Measurements from ENCODE around the gene ADGRL2.

The ADGRL2 gene

DNA sequence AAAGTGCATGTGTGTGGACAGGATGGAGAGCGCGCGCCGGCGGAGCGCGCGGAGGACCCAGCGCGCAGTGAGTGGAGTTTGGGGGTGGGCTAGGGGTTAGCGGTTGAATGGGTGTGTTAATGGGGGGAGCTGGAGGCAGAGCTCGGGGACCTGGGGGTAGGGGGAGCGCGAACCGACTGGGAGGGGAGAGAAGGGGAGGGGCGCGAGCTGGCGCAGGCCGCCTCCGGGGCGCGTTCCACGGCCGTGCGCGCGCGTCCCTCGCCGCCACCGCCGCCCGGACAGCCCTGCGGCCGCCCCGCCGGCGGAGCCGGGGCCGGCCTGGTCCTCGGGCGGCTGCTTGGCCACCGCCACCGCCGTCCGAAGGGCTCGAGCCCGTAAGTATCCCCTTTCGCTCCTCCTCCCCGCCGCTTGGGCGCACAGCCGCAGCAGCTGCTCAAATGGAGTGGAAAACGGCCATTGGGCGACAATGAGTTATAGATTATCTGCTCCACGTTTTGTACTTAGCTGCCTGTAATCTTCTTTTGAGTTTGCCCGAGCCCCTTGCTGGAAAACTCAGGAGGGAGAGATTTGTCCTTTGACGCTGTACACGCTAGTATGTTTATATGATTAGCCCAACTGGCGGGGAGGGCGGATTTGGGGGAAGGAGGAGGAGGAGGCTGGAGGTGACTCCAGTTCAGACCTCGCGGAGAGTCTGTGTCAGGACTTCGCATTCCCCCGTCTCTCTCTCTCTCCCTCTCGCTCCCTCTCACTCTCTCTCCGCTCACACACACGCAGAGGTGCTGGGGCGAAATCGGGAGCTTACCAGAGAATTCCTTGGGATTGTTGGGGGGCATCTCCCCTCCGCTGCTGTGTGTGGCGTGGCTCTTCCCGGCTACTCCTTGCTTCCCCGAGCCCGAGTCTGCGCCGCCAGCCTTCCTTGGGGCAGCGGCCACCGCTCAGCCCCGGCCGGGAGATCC is at the start of gene ADGRL2:
ADGRL2 (plus strand) TSS at position 240 of the 956 bp plus-strand sequence. CDS start 36,051 bp downstream, outside the sequence.
- in situ Hi-C loops (cut with HindIII; ENCODE audit: low sequenced_read_pairs): no loop called here

- in situ Hi-C loops (cut with HindIII; ENCODE audit: low sequenced_read_pairs): no loop called here
These were observed 47.9 kb upstream of the ADGRL2 start for GRCh38 chr1:81752840-81753239.

- in situ Hi-C loops (cut with HindIII; ENCODE audit: low sequenced_read_pairs): no loop called here
These were observed 46.3 kb upstream of the ADGRL2 start for GRCh38 chr1:81754424-81754823.

GRCh38 chr1:81756872-81757271 is 43.9 kb upstream of the ADGRL2 start:
- in situ Hi-C loops (cut with HindIII; ENCODE audit: low sequenced_read_pairs): no loop called here

- in situ Hi-C loops (cut with HindIII; ENCODE audit: low sequenced_read_pairs): no loop called here
These were observed 43.2 kb upstream of the ADGRL2 start for GRCh38 chr1:81757398-81758020.

GRCh38 chr1:81758181-81758580 is 42.6 kb upstream of the ADGRL2 start:
- in situ Hi-C loops (cut with HindIII; ENCODE audit: low sequenced_read_pairs): no loop called here

DNA sequence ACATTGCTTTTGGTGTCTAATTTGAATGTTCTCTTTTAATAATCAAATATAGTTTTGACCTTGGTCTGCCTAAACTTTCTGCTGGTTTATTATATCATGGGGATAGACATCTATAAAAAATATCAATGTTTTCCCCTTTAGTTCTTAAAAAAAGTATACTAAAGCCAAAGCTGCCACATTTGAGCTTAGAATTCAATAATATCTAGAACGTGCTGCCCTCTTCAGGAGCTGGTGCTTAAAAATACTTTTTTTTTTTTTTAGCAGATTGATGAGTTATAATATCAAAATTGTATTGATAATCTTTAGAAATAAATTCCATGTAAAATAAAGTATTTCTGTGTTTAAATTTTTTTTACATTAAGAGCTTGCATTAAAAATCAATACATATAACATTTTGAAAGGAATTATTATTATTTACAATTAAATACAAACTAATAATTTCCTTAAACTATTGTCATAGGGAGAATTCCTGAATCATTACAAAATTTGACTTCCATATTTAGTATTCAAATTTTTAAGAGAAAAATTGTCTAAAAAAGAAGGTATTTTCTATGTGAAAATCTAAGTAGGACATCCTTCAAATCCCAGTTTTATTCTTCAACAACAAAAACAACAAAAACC is 40.1 kb upstream of the ADGRL2 start:
- in situ Hi-C loops (cut with HindIII; ENCODE audit: low sequenced_read_pairs): no loop called here

GRCh38 chr1:81775510-81775909 is 25.2 kb upstream of the ADGRL2 start:
- in situ Hi-C loops (cut with HindIII; ENCODE audit: low sequenced_read_pairs): no loop called here

- in situ Hi-C loops (cut with HindIII; ENCODE audit: low sequenced_read_pairs): no loop called here
These were observed 19.9 kb upstream of the ADGRL2 start for GRCh38 chr1:81780705-81781454.

- in situ Hi-C loops (cut with HindIII; ENCODE audit: low sequenced_read_pairs): no loop called here
These were observed 19.0 kb upstream of the ADGRL2 start for GRCh38 chr1:81781749-81782148.

DNA sequence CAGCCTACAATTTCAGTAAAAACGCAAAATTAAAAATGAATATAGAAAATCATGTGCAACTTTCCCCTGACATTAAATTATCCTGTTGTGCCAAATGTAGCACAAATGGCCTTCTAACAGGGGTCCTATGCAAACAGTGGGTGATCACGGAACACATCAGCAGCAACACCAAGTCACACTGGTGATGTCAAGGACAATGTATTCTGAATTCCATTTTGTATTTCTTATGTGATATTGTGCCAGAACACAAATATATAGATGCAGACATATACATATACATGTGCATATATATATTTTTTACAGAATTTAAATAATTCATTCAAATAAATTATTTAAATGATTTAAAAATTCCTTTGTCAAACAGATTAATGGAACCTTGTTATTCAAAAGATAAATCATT is 8.6 kb upstream of the ADGRL2 start:
- in situ Hi-C loops (cut with HindIII; ENCODE audit: low sequenced_read_pairs): no loop called here

DNA sequence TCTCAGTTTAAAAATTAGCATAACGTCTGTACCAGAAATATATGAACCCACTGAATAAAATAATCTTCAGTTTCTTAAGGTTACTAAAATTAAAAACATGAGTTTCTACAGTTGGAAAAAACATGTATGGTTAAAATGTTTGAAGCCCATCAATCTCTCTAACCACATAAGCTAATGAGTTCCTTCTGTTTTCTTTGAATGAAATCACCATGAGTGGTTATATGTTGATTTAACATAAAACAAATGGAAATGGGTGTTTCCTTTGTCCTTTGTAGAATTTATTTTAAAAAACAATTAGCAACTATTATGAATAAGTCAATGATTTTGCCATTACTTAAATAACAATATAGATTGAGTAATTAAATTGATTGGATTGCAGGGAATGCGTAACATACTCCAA is 3.0 kb upstream of the ADGRL2 start:
- in situ Hi-C loops (cut with HindIII; ENCODE audit: low sequenced_read_pairs): no loop called here

- in situ Hi-C loops (cut with HindIII; ENCODE audit: low sequenced_read_pairs): no loop called here
These were observed 617 bp upstream of the ADGRL2 start for GRCh38 chr1:81799939-81800694.

- in situ Hi-C loops (cut with HindIII; ENCODE audit: low sequenced_read_pairs): no loop called here
These were observed 1.1 kb downstream of the ADGRL2 start for GRCh38 chr1:81801651-81802456.

GRCh38 chr1:81802457-81802706 is 1.6 kb downstream of the ADGRL2 start:
- in situ Hi-C loops (cut with HindIII; ENCODE audit: low sequenced_read_pairs): no loop called here

GRCh38 chr1:81802707-81803430 is 2.1 kb downstream of the ADGRL2 start:
- in situ Hi-C loops (cut with HindIII; ENCODE audit: low sequenced_read_pairs): no loop called here

DNA sequence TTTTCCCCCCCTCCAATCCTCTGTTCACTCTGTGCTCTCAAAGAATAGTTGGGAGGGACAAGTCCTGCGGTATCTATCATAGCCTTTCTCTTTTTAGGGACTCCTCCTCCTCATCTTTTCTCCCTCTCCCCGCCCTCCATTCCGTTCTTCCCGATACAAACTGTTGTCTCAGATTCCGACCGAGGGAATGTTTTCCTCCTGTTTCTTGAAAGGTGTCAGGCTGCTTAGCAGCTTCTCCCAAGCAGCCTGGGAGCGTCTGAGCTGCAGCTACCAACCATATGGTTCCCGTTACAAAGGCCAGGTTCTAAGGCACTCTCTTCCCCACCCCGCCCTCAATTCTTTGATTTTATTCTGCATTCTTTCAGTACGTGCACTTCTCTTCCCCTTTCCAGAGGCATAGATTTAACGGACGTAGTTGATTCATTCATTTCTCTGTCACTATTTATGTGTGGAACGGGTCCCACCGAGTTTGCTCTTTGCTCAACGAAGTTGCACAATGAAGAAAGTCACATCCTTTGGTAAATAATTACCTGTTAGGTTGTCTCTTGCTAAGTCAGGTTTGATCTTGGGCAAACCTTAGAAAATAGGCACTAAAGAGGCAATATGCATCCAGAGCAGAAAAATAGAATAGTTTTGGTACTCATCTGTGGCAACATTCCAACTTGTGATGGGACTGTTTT is 2.8 kb downstream of the ADGRL2 start:
- in situ Hi-C loops (cut with HindIII; ENCODE audit: low sequenced_read_pairs): no loop called here

- in situ Hi-C loops (cut with HindIII; ENCODE audit: low sequenced_read_pairs): no loop called here
These were observed 3.6 kb downstream of the ADGRL2 start for GRCh38 chr1:81804312-81804711.

All from DLD1 (cell line).